H1 (cell line): ENCODE data around the gene ALPG. TPM values are rescaled to one million over a fixed set of nuclear protein-coding genes. Genes with fewer than 3 reads are reported as not detected.

Source experiments
- CREB1 ChIP-seq: IDR thresholded peaks from 2 replicates; pipeline ENCODE4 v1.6.1; 2012; ENCODE audit warnings: inconsistent platforms
- RFX5 ChIP-seq: IDR thresholded peaks from 2 replicates; pipeline ENCODE4 v1.6.1; 2011; ENCODE audit warnings: low read depth, low read length, improper control_type of control experiment, borderline replicate concordance
- ZNF274 ChIP-seq: IDR thresholded peaks from 2 replicates; pipeline ENCODE4 v1.7.0; 2012; ENCODE audit warnings: low read length, borderline replicate concordance; ENCODE audit errors: extremely low read depth
- polyA plus RNA-seq, 7 experiments: library from polyadenylated mRNA; depleted of rRNA in 3 of 7; stranded (reverse) in 5 of 7; unstranded in 2 of 7; fragments of >200 nt in 5 of 7; fragments of 200-250 nt in 2 of 7; gene quantifications; 1 replicate in 5 of 7; 2 replicates in 1 of 7; 4 replicates in 1 of 7; pipeline versions ENCODE4 v1.2.1 to v1.2.3, GENCODE V29; 2011 to 2013; ENCODE audit warnings: missing spikeins in 2 of 7, mixed read lengths in 2 of 7
- total RNA-seq: library from RNA; stranded (reverse); fragmentation: NEBNext Ultra II Directional; extraction: Animal tissue kit (Norgen Biotek cat#: 25700); gene quantifications from 2 replicates; pipeline ENCODE4 v1.2.1, GENCODE V29; 2021
- TF ChIP-seq, protein P1 (sequence below): IDR thresholded peaks from 2 replicates; pipeline ENCODE4 v1.6.1; 2012; ENCODE audit warnings: low read length, inconsistent platforms
- TF ChIP-seq, protein P2 (sequence below): IDR thresholded peaks from 2 replicates; pipeline ENCODE4 v1.6.1; 2011; ENCODE audit warnings: low read depth, mild to moderate bottlenecking, low read length; ENCODE audit not compliant: insufficient read depth

ALPG gene
- total and polyA plus RNA-seq, 2 of the 8 experiments (the other 6 are each of a cell fraction or from before 2014, with no cell fraction given), result 0.56 to 2.1 TPM

GRCh38 chr2:232418056-232418455, 11.4 kb downstream of the ALPG start (continued):
- TF ChIP-seq, protein P1, sequence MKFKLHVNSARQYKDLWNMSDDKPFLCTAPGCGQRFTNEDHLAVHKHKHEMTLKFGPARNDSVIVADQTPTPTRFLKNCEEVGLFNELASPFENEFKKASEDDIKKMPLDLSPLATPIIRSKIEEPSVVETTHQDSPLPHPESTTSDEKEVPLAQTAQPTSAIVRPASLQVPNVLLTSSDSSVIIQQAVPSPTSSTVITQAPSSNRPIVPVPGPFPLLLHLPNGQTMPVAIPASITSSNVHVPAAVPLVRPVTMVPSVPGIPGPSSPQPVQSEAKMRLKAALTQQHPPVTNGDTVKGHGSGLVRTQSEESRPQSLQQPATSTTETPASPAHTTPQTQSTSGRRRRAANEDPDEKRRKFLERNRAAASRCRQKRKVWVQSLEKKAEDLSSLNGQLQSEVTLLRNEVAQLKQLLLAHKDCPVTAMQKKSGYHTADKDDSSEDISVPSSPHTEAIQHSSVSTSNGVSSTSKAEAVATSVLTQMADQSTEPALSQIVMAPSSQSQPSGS, result no peak
- TF ChIP-seq ZNF274 (no peak), RFX5 (no peak), CREB1 (no peak)
- TF ChIP-seq, protein P2, sequence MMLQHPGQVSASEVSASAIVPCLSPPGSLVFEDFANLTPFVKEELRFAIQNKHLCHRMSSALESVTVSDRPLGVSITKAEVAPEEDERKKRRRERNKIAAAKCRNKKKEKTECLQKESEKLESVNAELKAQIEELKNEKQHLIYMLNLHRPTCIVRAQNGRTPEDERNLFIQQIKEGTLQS, result no peak
